ENCODE measurements around the gene ANKS3.

GRCh38 chr16:4698321-4699045 is 35.6 kb downstream of the ANKS3 start:
- TF ChIP-seq CTCF (IDR thresholded peaks at IDR 0.05) (no peak), PBX3 (IDR thresholded peaks at IDR 0.05) (no peak), REST (IDR thresholded peaks at IDR 0.05) (no peak), POLR2A (IDR thresholded peaks at IDR 0.05; ENCODE audit: low read length) (no peak), BHLHE40 (IDR thresholded peaks at IDR 0.05; ENCODE audit: low read depth, low read length) (no peak), USF2 (IDR thresholded peaks at IDR 0.05) (no peak), RAD21 (conservative IDR thresholded peaks at IDR 0.05 in 1 of 2, IDR thresholded peaks at IDR 0.05 in 1 of 2) (no peak), RARB (CRISPR knock-in tag; IDR thresholded peaks at IDR 0.05) (no peak), CHD2 (IDR thresholded peaks at IDR 0.05; ENCODE audit: low read length, partially characterized antibody) (no peak), SMC3 (IDR thresholded peaks at IDR 0.05) (no peak), JUNB (IDR thresholded peaks at IDR 0.05) (no peak)

Measured in A549 (cell line).